Endothelial cell of umbilical vein (primary cell): ENCODE results near the gene TSR1. TPM values are rescaled to one million over a fixed set of nuclear protein-coding genes. Genes with fewer than 3 reads are reported as not detected.

Experiments used
- BruUV-seq: library from RNA; stranded (reverse); fragments of 400-500 nt; replicated peaks from 2 replicates; lab custom pipeline; 2021; lab: Mats Ljungman, UMichigan
- CTCF ChIA-PET: fragments of 300-600, 350-600 bp; sonication (Branson Sonifier 250); formaldehyde crosslinking; loops from one replicate; lab custom pipeline; 2021; ENCODE audit warnings: antibody characterized with exemption, inconsistent platforms; lab: Charles Lee
- POLR2A ChIA-PET: fragments of 300-600, 350-600 bp; sonication (Branson Sonifier 250); formaldehyde crosslinking; loops from one replicate; lab custom pipeline; 2021; ENCODE audit warnings: antibody characterized with exemption, inconsistent platforms; lab: Charles Lee
- DNase-seq: peaks from one replicate; pipeline ENCODE4 v3.0.0-alpha.2; 2011; ENCODE audit warnings: low read depth, low spot score
- FAIRE-seq: peaks from 2 replicates; lab custom pipeline; 2011; peaks lifted over from hg19 to GRCh38; lab: Jason Lieb, UNC
- H2AFZ ChIP-seq: 2 replicates; pipeline ENCODE4 v1.6.0; 2012; ENCODE audit warnings: low read depth, low read length, control low read depth, inconsistent platforms
- H3K27ac ChIP-seq: 2 replicates; pipeline ENCODE4 v1.5.1; 2011; ENCODE audit warnings: low read depth, mild to moderate bottlenecking, control low read depth, low read length, moderate library complexity; ENCODE audit not compliant: insufficient read depth
- H3K27me3 ChIP-seq, 2 experiments: 2 replicates each; pipeline versions ENCODE4 v1.6.0 to v1.6.1; 2011; ENCODE audit warnings: low read length in 2 of 2, mixed read lengths in 1 of 2; ENCODE audit not compliant: control insufficient read depth in 2 of 2, insufficient read depth in 2 of 2
- H3K36me3 ChIP-seq, 2 experiments: 2 replicates in 1 of 2; 3 replicates in 1 of 2; pipeline ENCODE4 v1.5.1; 2011; ENCODE audit warnings: low read length in 2 of 2, mild to moderate bottlenecking in 1 of 2, moderate library complexity in 1 of 2; ENCODE audit not compliant: control insufficient read depth in 2 of 2, insufficient read depth in 2 of 2; ENCODE audit errors: extremely low read depth in 1 of 2
- H3K4me1 ChIP-seq: 3 replicates; pipeline ENCODE4 v1.5.1; 2011; ENCODE audit warnings: mild to moderate bottlenecking, low read length; ENCODE audit not compliant: control insufficient read depth, insufficient read depth; ENCODE audit errors: extremely low read depth
- H3K4me2 ChIP-seq: 2 replicates; pipeline ENCODE4 v1.6.1; 2011; ENCODE audit warnings: low read length, control low read depth, mixed read lengths; ENCODE audit not compliant: insufficient read depth
- H3K4me3 ChIP-seq, 3 experiments: fragments of 200-600 bp in 1 of 3; sonication (generic), shearing (Covaris generic) in 1 of 3; replicated peaks in 1 of 3; 2 replicates each; pipeline ENCODE4 v1.5.1; 2011 to 2016; ENCODE audit warnings: control low read depth in 3 of 3, low read length in 3 of 3, mild to moderate bottlenecking in 2 of 3, inconsistent platforms in 1 of 3, low read depth in 1 of 3, moderate library complexity in 1 of 3; ENCODE audit not compliant: insufficient read depth in 1 of 3
- H3K79me2 ChIP-seq: 2 replicates; pipeline ENCODE4 v1.6.0; 2012; ENCODE audit warnings: low read length, inconsistent platforms; ENCODE audit not compliant: control insufficient read depth, insufficient read depth
- H3K9ac ChIP-seq: replicated peaks from 2 replicates; pipeline ENCODE3; 2011; ENCODE audit warnings: low read length, control low read depth; ENCODE audit not compliant: insufficient read depth; ENCODE audit errors: extremely low read depth
- H3K9me1 ChIP-seq: replicated peaks from 3 replicates; pipeline ENCODE4 v1.6.0; 2011; ENCODE audit warnings: mild to moderate bottlenecking, low read length; ENCODE audit not compliant: control insufficient read depth, insufficient read depth; ENCODE audit errors: extremely low read depth
- H3K9me3 ChIP-seq: replicated peaks from 2 replicates; pipeline ENCODE4 v1.5.1; 2012; ENCODE audit warnings: low read length, inconsistent platforms; ENCODE audit not compliant: control insufficient read depth, insufficient read depth
- H4K20me1 ChIP-seq: replicated peaks from 2 replicates; pipeline ENCODE3; 2011; ENCODE audit warnings: mild to moderate bottlenecking, low read length; ENCODE audit not compliant: control insufficient read depth, insufficient read depth; ENCODE audit errors: extremely low read depth
- CTCF ChIP-seq, 2 donors: IDR thresholded peaks; 1 replicate in 1 of 2; 2 replicates in 1 of 2; pipeline ENCODE4 v1.5.1; 2011; ENCODE audit warnings: low read length in 2 of 2, mild to moderate bottlenecking in 2 of 2, moderate library complexity in 2 of 2, control low read depth in 1 of 2, inconsistent platforms in 1 of 2, low read depth in 1 of 2; ENCODE audit not compliant: insufficient read depth in 1 of 2; ENCODE audit errors: extremely low read depth in 1 of 2
- EZH2 ChIP-seq: IDR thresholded peaks from 2 replicates; pipeline ENCODE4 v1.6.1; 2012; ENCODE audit warnings: borderline replicate concordance, low read depth, mild to moderate bottlenecking, moderate library complexity, low read length, inconsistent platforms; ENCODE audit not compliant: severe bottlenecking
- FOS ChIP-seq: IDR thresholded peaks from 2 replicates; pipeline ENCODE4 v1.6.1; 2011; ENCODE audit warnings: mild to moderate bottlenecking, low read length, moderate library complexity, borderline replicate concordance; ENCODE audit not compliant: insufficient read depth
- GATA2 ChIP-seq: IDR thresholded peaks from 2 replicates; pipeline ENCODE4 v1.7.0; 2011; ENCODE audit warnings: low read depth, mild to moderate bottlenecking, moderate library complexity, mixed read lengths, low read length; ENCODE audit not compliant: insufficient read length, insufficient read depth
- JUN ChIP-seq: IDR thresholded peaks from 2 replicates; pipeline ENCODE4 v1.6.1; 2011; ENCODE audit warnings: borderline replicate concordance, low read depth; ENCODE audit not compliant: insufficient read length, insufficient read depth
- MAX ChIP-seq: IDR thresholded peaks from 2 replicates; pipeline ENCODE4 v1.6.1; 2011; ENCODE audit not compliant: insufficient read depth, insufficient read length
- MYC ChIP-seq: IDR thresholded peaks from one replicate; pipeline ENCODE4 v1.6.1; 2011; ENCODE audit warnings: mild to moderate bottlenecking, low read depth, low read length
- POLR2A ChIP-seq: IDR thresholded peaks from 2 replicates; pipeline ENCODE4 v1.6.1; 2012; ENCODE audit warnings: low read depth, mild to moderate bottlenecking, control low read depth, low read length
- POLR2AphosphoS5 ChIP-seq: IDR thresholded peaks from 2 replicates; pipeline ENCODE4 v1.6.1; 2012; ENCODE audit warnings: low read depth, mild to moderate bottlenecking, control low read depth, low read length, moderate library complexity; ENCODE audit not compliant: insufficient read depth
- dilution Hi-C: fragments of 300-500 bp; cut with MboI; formaldehyde crosslinking; loops from one replicate; pipeline ENCODE4 v1.15.0; 2019; ENCODE audit warnings: low sequenced_read_pairs; ENCODE audit not compliant: extremely low pct_ligation_motif_present
- intact Hi-C: fragments of 100-400 bp; cut with micrococcal nuclease; formaldehyde crosslinking; loops from one replicate; pipeline ENCODE4 v1.10.0; 2022
- polyA plus RNA-seq, 4 experiments: library from polyadenylated mRNA; depleted of rRNA in 3 of 4; stranded (reverse) in 3 of 4; unstranded in 1 of 4; fragments of >200 nt; gene quantifications; 2 replicates each; pipeline versions ENCODE4 v1.2.1 to v1.2.3, GENCODE V29; 2011 to 2012; ENCODE audit warnings: missing spikeins in 1 of 4
- total RNA-seq: library from RNA; stranded (reverse); gene quantifications from 2 replicates; pipeline ENCODE4 v1.2.3, GENCODE V29; 2021

TSR1 gene
- total and polyA plus RNA-seq, 2 donors (not counting 3 experiments of a cell fraction or from before 2014, with no cell fraction given) = 6.2 to 39.9 TPM

GRCh38 chr17:2365132-2365531, 28.9 kb upstream of the TSR1 start:
- no TSS peak for BruUV-seq
- dilution Hi-C loops = no loop called here
- H3K27me3 ChIP-seq = no peaks in the 10 kb centered on the region
- H3K27ac ChIP-seq = no peak overlapping the region
- peaks cover 0 to 26% of the 10 kb centered on the region in 2 experiments for H3K36me3 ChIP-seq
- FAIRE-seq = no peak
- no peak overlapping the region for H3K9ac ChIP-seq
- DNase-seq = no peak
- POLR2A ChIA-PET = no interaction called here
- no peak overlapping the region for H3K4me2 ChIP-seq
- H3K9me1 ChIP-seq = no peaks in the 10 kb centered on the region
- intact Hi-C loops = no loop called here
- H3K4me3 ChIP-seq = no peak overlapping the region
- H3K9me3 ChIP-seq = no peaks in the 10 kb centered on the region
- no peak for TF ChIP-seq FOS
- H4K20me1 ChIP-seq = no peaks in the 10 kb centered on the region
- CTCF ChIA-PET = interaction anchor here (1.2 kb wide), 1 partner anchor 14 kb away, joined by 3 read pairs; no protein-coding TSS in a partner anchor
- H3K79me2 ChIP-seq = no peaks in the 10 kb centered on the region
- H2AFZ ChIP-seq = no peak overlapping the region
- H3K4me1 ChIP-seq = peaks cover 9% of the 10 kb centered on the region

- no peak overlapping the region for H3K4me3 ChIP-seq
- no peaks in the 10 kb centered on the region for H3K9me1 ChIP-seq
- no peaks in the 10 kb centered on the region for H3K79me2 ChIP-seq
- no TSS peak for BruUV-seq
- intact Hi-C loops = no loop called here
- no peak overlapping the region for H2AFZ ChIP-seq
- ChIA-PET POLR2A (no interaction called here), CTCF (interaction anchor here (1.2 kb wide), 1 partner anchor 13 kb away, joined by 3 read pairs; no protein-coding TSS in a partner anchor)
- no peak for FAIRE-seq
- TF ChIP-seq POLR2A (no peak), FOS (no peak), JUN (no peak), GATA2 (no peak), EZH2 (no peak), POLR2AphosphoS5 (no peak), MYC (no peak), MAX (no peak), CTCF (IDR thresholded peaks at IDR 0.05; ENCODE audit: extremely low read depth in 1 of 2, insufficient read depth in 1 of 2, low read depth in 1 of 2, low read length in 2 of 2) (no peak)
- H4K20me1 ChIP-seq = no peaks in the 10 kb centered on the region
- no peak for DNase-seq
- no peaks in the 10 kb centered on the region for H3K27me3 ChIP-seq
- dilution Hi-C loops = no loop called here
- peaks cover 0 to 24% of the 10 kb centered on the region in 2 experiments for H3K36me3 ChIP-seq
- no peak overlapping the region for H3K27ac ChIP-seq
- no peak overlapping the region for H3K4me2 ChIP-seq
- H3K9me3 ChIP-seq = no peaks in the 10 kb centered on the region
- H3K4me1 ChIP-seq = peaks cover 13% of the 10 kb centered on the region
- no peak overlapping the region for H3K9ac ChIP-seq
Observed at GRCh38 chr17:2364763-2365116, 28.5 kb upstream of the TSR1 start.
